Measurements from ENCODE around the gene MIER3. TPM values are rescaled to one million over a fixed set of nuclear protein-coding genes. Genes with fewer than 3 reads are reported as not detected.

Gene MIER3
- total RNA-seq, 1 donor from 2014 or later: 43.1 TPM

- no peaks in the 10 kb centered on the region for H3K27me3 Mint-ChIP-seq
- H3K27ac Mint-ChIP-seq: no peak overlapping the region
- TF ChIP-seq CTCF (conservative IDR thresholded peaks at IDR 0.05): no peak
- H3K9me3 Mint-ChIP-seq: no peaks in the 10 kb centered on the region
- H3K36me3 Mint-ChIP-seq: peaks cover 51% of the 10 kb centered on the region
- H3K4me3 Mint-ChIP-seq: no peak overlapping the region
- no peaks in the 10 kb centered on the region for H3K4me1 Mint-ChIP-seq (ENCODE audit: unreplicated experiment)
- DNase-seq (ENCODE audit: extremely low spot score, unreplicated experiment): no peak
Measured at GRCh38 chr5:56873056-56873455, 78.9 kb downstream of the MIER3 start.

- DNase-seq (ENCODE audit: extremely low spot score, unreplicated experiment): no peak
- H3K27me3 Mint-ChIP-seq: no peaks in the 10 kb centered on the region
- no peaks in the 10 kb centered on the region for H3K9me3 Mint-ChIP-seq
- H3K36me3 Mint-ChIP-seq: peaks cover 41% of the 10 kb centered on the region
- H3K27ac Mint-ChIP-seq: no peak overlapping the region
- no peak overlapping the region for H3K4me3 Mint-ChIP-seq
- no peaks in the 10 kb centered on the region for H3K4me1 Mint-ChIP-seq (ENCODE audit: unreplicated experiment)
- no peak for TF ChIP-seq CTCF (conservative IDR thresholded peaks at IDR 0.05)
Measured at GRCh38 chr5:56871777-56872176, 80.1 kb downstream of the MIER3 start.

Other genes starting within 250 kb of the MIER3 start
- 40.9 and 48.4 TPM in 2 replicates for gene MAP3K1, start 136.6 kb downstream of the MIER3 start, total RNA-seq (ENCODE audit: low replicate concordance)
- 14.7 and 15.4 TPM in 2 replicates for gene SETD9, start 42.5 kb downstream of the MIER3 start, total RNA-seq (ENCODE audit: low replicate concordance)
- gene GPBP1, start 221.9 kb upstream of the MIER3 start, total RNA-seq (ENCODE audit: low replicate concordance): 82.4 and 102 TPM in 2 replicates

Measured in type B pancreatic cell (in vitro differentiated cells).